ENCODE data around the gene ILKAP.

The ILKAP gene

GRCh38 chr2:238152771-238153688 is 50.5 kb downstream of the ILKAP start:
- in situ Hi-C loops (cut with HindIII; ENCODE audit: low sequenced_read_pairs): no loop called here

GRCh38 chr2:238151628-238152235 is 51.8 kb downstream of the ILKAP start:
- in situ Hi-C loops (cut with HindIII; ENCODE audit: low sequenced_read_pairs): no loop called here

DNA sequence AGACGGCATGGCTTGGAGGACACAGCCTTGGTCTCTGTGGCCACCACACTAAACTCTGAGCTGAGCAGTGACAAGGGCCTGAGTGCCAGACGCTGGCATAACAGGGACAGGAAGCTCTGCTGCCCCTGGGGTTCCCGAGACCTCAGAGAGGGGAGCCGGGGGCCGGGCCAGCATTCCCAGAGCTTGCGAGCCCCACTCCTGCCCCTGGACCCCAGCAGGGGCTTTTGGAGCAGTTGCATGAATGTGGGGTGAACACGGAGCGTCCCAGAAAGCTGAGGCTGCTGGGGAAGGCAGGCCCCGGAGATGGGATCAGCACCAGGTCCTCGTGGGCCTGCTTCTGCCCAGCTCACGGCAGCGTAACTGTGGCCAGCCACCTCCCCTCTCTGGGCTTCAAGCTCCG is 52.3 kb downstream of the ILKAP start:
- in situ Hi-C loops (cut with HindIII; ENCODE audit: low sequenced_read_pairs): no loop called here

GRCh38 chr2:238150686-238151085 is 52.8 kb downstream of the ILKAP start:
- in situ Hi-C loops (cut with HindIII; ENCODE audit: low sequenced_read_pairs): no loop called here

- in situ Hi-C loops (cut with HindIII; ENCODE audit: low sequenced_read_pairs): no loop called here
Observed at GRCh38 chr2:238149841-238150572, 53.5 kb downstream of the ILKAP start.

DNA sequence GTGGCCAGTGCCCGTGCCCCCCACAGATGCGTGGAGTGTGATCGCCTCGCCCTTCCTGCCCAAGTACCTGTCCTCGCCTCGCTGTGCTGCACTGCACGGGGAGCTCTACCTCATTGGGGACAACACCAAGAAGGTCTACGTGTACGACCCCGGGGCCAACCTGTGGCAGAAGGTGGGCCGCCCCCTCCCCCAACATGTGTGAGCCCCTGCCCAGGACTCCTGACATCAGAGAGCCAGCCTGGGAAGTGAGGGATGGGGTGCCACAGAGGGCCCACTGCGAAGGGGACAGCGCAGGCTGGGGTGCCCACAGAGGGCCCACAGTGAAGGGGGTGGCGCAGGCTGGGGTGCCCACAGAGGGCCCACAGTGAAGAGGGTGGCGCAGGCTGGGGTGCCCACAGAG is 54.5 kb downstream of the ILKAP start:
- in situ Hi-C loops (cut with HindIII; ENCODE audit: low sequenced_read_pairs): no loop called here

GRCh38 chr2:238146884-238147544 is 56.5 kb downstream of the ILKAP start:
- in situ Hi-C loops (cut with HindIII; ENCODE audit: low sequenced_read_pairs): no loop called here

DNA sequence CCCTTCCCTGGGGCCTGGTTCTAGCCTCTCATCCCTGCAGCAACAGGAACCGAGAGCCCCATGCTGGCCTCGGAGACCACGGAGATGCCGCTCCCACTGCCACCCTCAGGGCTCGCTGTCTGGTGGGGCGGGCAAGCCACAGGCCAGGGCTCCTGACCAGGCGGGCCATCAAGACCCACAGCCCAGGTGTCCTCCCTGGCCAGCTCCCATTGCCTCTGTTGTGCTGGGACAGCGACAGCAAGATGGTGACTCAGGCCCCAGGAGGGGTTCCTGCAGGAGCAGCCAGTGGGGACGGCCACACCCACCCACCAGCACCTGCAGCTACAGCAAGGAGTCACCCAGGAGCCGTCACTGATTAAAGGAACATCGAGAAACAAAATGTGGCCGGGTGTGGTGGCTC is 57.6 kb downstream of the ILKAP start:
- in situ Hi-C loops (cut with HindIII; ENCODE audit: low sequenced_read_pairs): no loop called here

DNA sequence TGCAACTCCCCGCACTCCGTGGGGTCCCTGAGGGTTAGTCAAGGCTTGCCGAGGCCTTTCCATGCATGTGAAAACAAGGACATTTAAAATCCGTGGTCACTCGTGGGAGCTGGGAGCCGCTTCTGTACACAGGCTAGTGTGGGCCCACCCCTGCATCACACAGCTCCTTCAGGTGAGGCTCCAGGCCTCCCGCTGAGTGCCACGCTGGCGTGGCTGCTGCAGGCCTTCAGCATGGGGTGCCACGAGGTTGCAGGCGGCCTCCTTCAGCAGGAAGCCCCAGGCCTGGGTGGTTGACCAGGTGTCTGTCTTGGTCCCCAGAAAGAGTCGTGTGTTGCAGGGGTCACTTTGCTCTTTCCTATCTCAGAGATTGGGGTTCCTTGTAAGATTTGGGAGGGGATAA is 58.4 kb downstream of the ILKAP start:
- in situ Hi-C loops (cut with HindIII; ENCODE audit: low sequenced_read_pairs): no loop called here

DNA sequence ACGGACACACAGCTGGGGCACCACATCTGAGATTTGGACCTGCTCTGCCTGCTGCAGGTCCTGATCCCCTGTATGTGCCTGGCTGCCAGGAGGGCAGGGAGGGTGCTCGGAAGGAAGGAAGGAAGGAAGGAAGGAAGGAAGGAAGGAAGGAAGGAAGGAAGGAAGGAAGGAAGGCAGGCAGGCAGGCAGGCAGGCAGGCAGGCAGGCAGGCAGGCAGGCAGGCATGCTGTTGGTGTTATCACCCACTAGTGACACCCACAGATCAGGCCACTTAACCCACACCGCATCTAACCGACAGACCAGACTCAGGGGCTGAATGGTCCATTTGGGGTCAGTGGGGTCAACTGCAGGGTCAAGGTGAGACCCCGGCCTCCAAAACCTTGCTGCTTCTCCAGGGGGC is 59.2 kb downstream of the ILKAP start:
- in situ Hi-C loops (cut with HindIII; ENCODE audit: low sequenced_read_pairs): no loop called here

- in situ Hi-C loops (cut with HindIII; ENCODE audit: low sequenced_read_pairs): no loop called here
Observed at GRCh38 chr2:238143239-238143951, 60.1 kb downstream of the ILKAP start.

DNA sequence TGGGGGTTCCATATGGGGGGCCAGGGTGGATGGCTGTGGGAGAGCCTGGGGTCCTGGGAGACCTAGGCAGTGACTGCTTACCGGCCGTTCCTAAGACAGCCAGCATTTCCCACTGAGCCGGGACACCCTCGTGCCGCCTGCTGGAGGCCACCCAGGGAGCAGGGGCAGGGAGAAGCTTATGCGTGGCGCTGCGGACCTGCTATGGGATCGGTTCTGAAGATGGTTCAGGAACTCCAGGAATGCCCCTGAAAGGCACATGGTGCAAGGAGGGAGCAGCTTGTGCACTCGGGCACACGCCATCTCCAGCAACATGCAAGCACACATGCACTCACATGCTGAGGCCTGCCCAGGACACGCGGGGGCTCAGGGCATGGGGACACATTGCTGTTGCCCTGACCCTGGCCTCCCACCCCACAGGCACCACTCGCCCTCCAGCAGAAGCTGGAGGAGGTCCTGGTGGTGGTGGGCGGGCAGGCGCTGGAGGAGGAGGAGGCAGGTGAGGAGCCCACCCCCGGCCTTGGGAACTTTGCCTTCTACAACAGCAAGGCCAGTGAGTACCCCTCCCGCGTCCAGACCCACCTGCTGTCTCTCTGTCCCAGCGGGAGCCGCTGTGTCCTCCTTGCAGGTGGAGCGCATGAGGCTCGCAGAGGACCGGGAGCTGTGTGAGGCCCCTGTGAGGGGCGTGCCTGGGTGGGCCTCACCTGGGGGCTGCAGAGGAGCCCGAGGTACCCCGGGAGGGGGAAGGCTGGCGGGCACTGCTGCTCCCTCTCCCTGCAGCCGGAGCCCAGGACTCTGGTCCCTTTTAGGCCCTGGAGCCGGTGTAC is 60.9 kb downstream of the ILKAP start:
- in situ Hi-C loops (cut with HindIII; ENCODE audit: low sequenced_read_pairs): no loop called here

GRCh38 chr2:238141541-238142318 is 61.8 kb downstream of the ILKAP start:
- in situ Hi-C loops (cut with HindIII; ENCODE audit: low sequenced_read_pairs): no loop called here

- in situ Hi-C loops (cut with HindIII; ENCODE audit: low sequenced_read_pairs): no loop called here
Observed at GRCh38 chr2:238140721-238141540, 62.6 kb downstream of the ILKAP start.

- in situ Hi-C loops (cut with HindIII; ENCODE audit: low sequenced_read_pairs): no loop called here
Observed at GRCh38 chr2:238140040-238140439, 63.5 kb downstream of the ILKAP start.

DNA sequence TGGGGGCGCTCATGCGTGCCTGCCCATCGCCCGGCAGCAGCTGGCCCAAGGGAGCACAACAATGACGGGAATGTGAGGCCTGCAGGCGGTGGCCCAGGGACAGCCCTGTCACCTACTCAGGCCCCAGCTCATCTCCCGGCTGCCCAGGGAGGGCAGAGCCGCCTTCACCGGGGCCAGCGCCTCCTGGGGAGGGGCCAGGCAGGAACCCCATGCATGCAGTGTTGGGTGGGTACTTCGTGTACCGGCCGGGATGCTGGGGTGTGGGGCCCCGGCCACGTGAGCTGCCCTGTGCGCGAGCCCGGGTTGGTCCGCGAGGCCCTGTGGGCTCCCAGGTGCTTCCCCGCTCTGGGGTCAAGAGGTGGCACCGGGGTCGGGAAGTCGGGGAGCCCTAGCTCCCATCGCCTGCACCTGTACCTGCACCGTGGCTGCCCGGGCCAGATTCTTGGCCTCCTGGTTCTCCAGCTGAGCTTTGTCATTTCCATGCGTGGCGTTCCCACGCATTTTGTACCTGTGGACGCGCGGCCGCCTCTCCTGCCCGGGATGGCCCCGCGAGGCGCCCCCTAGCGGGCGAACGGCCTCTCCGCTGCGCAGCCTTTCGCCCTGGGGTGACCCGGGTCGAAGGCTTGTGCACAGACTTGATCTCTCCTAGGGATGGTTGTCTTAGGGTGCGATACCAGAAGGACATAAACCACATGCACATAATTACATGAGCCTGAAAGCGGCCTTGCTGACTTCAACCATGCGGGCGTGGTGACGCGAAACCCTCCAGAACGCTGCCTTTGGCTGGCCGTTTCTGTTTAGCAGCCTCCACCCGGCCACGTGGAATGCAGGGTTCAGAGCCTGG is 64.1 kb downstream of the ILKAP start:
- in situ Hi-C loops (cut with HindIII; ENCODE audit: low sequenced_read_pairs): no loop called here
